Inflammatory macrophage (primary cell): ENCODE measurements around the gene CEP85L.

Experiments
- DNase-seq, 2 donors: peaks; one replicate each; pipeline ENCODE4 v3.0.0-alpha.2; 2020 to 2022

CEP85L gene

DNA sequence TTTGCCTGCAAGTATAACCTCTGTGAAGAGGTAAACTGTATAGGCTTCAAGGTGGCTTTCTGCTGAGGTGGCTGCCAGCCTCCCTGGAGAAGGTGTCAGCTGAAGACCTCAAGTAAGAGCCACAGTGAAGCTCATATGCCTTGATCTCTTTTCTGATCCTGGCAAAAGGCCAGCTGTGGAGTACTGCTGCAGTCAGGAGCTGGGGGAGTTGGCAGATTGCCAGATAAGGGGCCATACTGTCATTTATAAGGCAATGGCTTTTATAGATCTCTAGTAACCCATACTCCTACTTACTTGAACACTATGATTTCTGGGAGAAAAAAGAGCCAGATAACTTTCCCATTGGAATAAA is 8.8 kb upstream of the CEP85L start:
- no peak for DNase-seq

GRCh38 chr6:118659513-118660217 is 8.3 kb upstream of the CEP85L start:
- DNase-seq = no peak

- no peak for DNase-seq
Measured at GRCh38 chr6:118656847-118657451, 5.6 kb upstream of the CEP85L start.

DNA sequence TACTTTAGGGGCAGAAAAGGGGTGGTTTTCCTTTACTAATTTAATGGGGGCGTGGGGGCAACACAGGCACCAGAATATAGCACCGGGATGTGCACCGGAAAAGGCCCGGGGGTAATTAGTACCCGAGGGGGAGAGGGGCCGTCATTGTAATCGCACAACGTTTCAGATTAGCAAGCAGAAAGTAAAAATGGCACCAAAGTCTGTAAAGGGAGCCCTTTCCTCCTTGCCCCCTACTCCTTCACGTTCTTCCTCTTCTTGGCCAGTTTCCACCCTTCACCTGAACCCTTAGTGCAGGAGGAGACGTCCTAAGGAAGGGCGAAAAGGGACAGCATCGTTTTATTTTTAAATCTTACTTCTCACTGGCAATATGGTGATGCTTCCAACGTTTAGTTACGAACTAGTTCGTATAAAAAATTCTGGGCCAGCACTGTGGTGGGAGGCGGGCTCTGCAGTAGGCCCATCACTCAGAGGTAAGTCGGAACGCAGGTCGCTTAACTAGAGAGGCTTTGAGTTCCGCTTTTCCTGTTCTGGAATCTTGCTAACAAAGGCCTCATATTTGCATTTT is 742 bp upstream of the CEP85L start:
- no peak for DNase-seq

DNA sequence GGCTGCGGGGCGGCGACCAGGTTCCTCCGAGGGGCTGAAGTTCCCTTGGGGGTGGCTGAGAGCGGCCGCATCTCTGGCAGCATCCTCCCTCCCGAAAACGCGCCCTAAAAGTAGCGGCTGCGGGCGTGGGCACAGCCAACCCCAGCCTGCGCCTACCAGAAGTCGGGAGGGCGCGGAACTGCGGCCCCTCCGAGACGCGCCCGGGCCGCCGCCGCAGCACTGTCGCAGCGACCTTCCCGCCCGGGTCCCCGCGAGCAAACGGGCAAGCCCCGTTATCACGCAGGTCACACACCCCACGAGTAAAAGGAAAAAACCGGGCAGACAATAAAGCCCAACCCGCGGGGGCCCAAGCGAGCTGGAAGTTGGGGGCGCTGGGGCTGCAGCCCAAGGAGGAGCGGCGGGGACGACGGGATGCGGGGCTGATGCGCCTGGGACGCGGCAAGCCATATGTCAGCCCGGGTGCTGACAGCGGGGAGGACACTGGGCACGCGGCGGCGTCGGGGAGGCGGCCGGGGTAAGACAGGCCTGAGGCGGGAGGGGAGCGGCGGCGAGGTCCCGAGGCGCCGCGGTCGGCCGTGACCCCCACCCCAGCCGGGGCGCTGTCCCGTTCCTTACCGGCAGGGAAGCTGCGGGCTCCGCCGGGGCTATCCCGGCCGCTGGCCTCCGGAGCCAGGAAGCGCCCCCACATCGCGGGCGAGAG is 659 bp downstream of the CEP85L start:
- peak; percentile 15 to 47 for DNase-seq

GRCh38 chr6:118649918-118650581 is 1.3 kb downstream of the CEP85L start:
- peak in 1 of 2 donors; percentile 29 for DNase-seq

GRCh38 chr6:118648866-118649554 is 2.4 kb downstream of the CEP85L start:
- DNase-seq = no peak

DNA sequence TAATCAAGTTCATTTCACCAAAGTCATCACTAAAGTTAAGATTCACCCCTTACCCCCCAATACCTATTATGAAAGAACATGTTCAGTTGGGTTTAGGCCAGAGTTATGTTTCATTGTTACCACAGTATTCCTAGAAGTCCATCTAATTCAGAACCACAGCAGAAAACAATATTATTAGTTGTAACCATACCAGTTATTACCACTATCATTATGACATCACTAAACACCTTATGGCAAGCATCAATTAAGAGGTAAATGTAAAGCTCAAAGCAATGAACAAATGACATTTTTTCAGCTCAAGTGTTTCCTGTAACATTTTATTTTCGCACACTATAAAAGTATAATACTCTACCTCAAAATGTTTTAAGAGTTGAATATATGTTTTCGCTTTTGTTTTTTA is 4.4 kb downstream of the CEP85L start:
- DNase-seq = no peak

- no peak for DNase-seq
Measured at GRCh38 chr6:118645395-118645794, 6.0 kb downstream of the CEP85L start.

DNA sequence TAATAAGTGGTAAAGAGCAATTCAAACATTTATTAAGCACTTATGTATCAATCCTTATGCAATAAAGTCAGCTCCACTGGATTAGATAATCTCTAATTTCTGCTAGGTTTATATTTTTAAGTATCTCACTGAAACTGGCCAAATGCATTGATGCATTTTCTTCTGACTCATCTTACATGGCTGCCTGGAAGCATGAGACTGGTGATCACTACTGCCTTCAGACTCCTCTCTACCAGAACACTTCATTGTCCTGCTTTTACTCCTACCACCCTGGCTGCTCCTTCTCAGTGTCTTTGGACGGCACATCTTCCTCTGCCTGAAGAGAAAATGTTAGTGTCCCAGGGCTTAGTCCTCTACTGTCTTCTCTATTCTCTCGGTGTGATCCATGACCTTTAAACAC is 7.4 kb downstream of the CEP85L start:
- no peak for DNase-seq

GRCh38 chr6:118641042-118641441 is 10.3 kb downstream of the CEP85L start:
- no peak for DNase-seq

DNA sequence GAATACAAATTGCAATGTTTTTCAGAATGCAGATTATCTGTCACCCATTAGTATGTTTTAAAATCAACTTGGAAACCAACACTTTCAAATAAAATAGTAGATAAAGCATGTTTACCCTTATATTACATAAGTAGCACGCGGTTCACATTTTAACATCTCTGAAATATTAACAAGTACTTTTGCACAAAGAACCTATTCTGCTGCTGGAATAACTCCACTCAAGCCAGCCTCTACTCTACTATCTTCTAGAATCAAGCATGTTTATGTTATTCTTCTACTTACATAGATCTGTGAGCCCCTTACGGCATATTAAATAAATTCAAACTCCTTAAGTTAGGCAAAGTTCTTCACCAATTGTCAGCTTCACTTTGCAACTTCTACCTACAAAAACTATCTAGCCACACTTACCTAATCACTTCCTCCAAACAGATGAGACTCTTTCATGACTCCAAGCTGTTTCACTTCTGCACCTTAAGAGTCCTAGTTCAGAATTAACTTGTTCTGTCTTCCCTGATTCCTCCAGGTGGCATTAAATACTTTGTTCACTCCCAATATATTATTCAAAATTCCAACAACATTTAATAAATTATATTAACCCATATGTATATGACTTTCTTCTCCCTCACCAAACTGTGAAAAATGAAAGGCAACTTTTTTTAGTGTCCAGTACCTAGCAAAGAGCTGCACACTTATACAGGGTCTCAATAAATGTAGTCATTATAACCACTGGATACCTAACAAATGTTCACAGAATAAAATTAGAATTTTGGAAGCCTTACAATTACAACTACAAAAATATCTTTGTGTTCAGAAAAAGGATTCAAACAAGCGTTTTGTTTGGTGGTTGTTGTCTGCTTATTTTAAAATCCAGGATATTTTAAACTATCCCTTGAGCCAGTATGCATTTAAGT is 12.1 kb downstream of the CEP85L start:
- DNase-seq = no peak

- no peak for DNase-seq
Measured at GRCh38 chr6:118638288-118638687, 13.1 kb downstream of the CEP85L start.

DNA sequence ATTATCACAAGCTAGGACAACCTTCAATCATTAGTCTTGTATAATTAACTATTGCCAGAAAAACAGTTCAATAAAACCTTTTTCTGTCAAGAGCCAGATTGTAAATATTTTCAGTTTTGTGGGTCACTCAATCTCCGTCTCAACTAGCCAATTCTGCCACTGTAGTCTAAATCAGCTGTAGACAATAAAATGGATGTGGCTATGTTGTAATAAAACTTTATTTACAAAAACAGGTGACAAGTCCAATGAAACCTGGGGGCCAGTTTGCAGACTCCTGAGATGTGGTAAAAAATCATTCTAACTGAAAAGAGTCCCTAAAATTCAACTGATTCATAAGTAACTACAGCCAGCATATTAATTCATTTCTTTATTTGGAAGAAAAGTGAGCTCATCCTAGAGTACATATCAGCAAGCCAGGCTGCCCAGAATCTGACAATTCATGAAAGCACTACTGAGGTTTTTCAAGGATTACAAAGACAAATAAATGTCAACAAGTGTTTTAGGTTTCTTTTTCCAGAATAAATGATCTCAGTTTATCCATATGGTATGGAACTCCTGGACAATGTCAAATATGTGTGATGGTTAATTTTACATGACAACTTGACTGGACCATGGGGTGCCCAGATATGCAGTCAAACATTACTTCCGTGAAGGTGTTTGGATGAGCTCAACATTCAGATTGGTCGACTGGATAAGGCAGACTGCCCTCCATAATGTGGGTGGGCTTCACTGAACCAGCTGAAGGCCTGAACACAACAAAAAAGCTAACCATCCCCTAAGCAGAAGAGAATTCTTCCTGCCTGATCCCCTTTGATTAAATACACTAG is 15.3 kb downstream of the CEP85L start:
- DNase-seq = no peak

GRCh38 chr6:118632359-118632758 is 19.0 kb downstream of the CEP85L start:
- DNase-seq = no peak

DNA sequence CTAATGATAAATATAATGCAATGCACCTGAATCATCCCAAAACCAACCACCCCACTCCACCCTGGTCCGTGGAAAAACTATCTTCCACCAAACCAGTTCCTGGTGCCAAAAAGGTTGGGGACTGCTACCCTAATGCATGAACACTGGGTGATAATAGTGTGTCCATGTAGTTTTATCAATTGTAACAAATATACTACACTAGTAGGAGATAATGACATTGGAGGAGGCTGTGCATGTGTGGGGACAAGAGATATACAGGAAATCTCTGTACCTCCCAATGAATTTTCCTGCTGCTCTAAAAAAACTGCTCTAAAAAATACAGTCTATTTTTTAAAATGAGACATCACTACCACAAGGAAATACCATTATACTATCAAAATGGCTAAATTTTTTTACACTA is 20.5 kb downstream of the CEP85L start:
- DNase-seq = no peak

- no peak for DNase-seq
Measured at GRCh38 chr6:118630067-118630466, 21.3 kb downstream of the CEP85L start.

- DNase-seq = no peak
Measured at GRCh38 chr6:118627724-118628123, 23.7 kb downstream of the CEP85L start.

GRCh38 chr6:118625833-118626232 is 25.6 kb downstream of the CEP85L start:
- DNase-seq = no peak

GRCh38 chr6:118621799-118622470 is 29.5 kb downstream of the CEP85L start:
- DNase-seq = no peak
